DND-41 (cell line): ENCODE data around the gene MACROD2.

Experiments used
- EZH2 ChIP-seq: IDR thresholded peaks from 3 replicates; pipeline ENCODE4 v1.6.1; 2012; ENCODE audit warnings: borderline replicate concordance, low read depth, mild to moderate bottlenecking, moderate library complexity, low read length, inconsistent platforms; ENCODE audit not compliant: severe bottlenecking
- TF ChIP-seq, protein P1 (sequence below): IDR thresholded peaks from 2 replicates; pipeline ENCODE4 v1.5.1; 2012; ENCODE audit warnings: borderline replicate concordance, low read length, moderate library complexity, mild to moderate bottlenecking; ENCODE audit not compliant: poor library complexity, severe bottlenecking; ENCODE audit errors: extremely low read depth

DNA sequence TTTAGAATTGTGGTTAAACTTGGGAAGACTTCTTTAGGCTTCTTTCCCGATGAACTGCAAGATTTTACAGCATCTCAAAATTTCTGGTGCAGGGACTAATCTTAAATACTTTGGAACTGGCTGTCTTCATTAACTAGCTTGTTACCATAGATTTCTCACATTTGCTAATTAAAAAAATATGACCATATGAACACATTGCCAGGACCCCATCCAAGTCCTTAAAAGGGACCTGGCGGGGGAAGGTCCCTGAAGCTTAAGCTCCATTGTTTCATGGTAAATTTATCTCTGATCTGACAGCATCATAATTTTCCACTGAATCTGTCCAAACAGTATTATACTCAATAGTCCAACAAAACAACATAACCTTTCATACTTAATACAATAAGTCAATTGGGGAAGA, 859.9 kb downstream of the MACROD2 start:
- TF ChIP-seq, protein P1, sequence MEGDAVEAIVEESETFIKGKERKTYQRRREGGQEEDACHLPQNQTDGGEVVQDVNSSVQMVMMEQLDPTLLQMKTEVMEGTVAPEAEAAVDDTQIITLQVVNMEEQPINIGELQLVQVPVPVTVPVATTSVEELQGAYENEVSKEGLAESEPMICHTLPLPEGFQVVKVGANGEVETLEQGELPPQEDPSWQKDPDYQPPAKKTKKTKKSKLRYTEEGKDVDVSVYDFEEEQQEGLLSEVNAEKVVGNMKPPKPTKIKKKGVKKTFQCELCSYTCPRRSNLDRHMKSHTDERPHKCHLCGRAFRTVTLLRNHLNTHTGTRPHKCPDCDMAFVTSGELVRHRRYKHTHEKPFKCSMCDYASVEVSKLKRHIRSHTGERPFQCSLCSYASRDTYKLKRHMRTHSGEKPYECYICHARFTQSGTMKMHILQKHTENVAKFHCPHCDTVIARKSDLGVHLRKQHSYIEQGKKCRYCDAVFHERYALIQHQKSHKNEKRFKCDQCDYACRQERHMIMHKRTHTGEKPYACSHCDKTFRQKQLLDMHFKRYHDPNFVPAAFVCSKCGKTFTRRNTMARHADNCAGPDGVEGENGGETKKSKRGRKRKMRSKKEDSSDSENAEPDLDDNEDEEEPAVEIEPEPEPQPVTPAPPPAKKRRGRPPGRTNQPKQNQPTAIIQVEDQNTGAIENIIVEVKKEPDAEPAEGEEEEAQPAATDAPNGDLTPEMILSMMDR: no peak
- TF ChIP-seq EZH2: no peak
